GM12878 (cell line): ENCODE results near the gene TASOR2. TPM values are rescaled to one million over a fixed set of nuclear protein-coding genes. Genes with fewer than 3 reads are reported as not detected.

Experiments
- ASH2L ChIP-seq: fragments of 300-600, 200-600 bp; sonication (generic); IDR thresholded peaks from 2 replicates; pipeline ENCODE4 v1.6.1; 2017; ENCODE audit warnings: low read depth, mild to moderate bottlenecking, borderline replicate concordance
- BCL11A ChIP-seq: IDR thresholded peaks from 2 replicates; pipeline ENCODE4 v1.6.1; 2011; ENCODE audit warnings: low read depth, low read length
- BCLAF1 ChIP-seq: fragments of 450-650 bp; IDR thresholded peaks from 2 replicates; pipeline ENCODE4 v1.6.1; 2017; ENCODE audit warnings: antibody characterized with exemption, mild to moderate bottlenecking, moderate library complexity
- BHLHE40 ChIP-seq, 2 experiments: fragments of 450-650 bp in 1 of 2; IDR thresholded peaks; 2 replicates each; pipeline ENCODE4 v1.6.1; 2011 to 2017; ENCODE audit warnings: low read depth in 2 of 2, borderline replicate concordance in 1 of 2, improper control_type of control experiment in 1 of 2, low read length in 1 of 2, mild to moderate bottlenecking in 1 of 2
- BRCA1 ChIP-seq: IDR thresholded peaks from 2 replicates; pipeline ENCODE4 v1.6.1; 2011; ENCODE audit warnings: low read depth, low read length, improper control_type of control experiment
- FOS ChIP-seq: IDR thresholded peaks from 3 replicates; pipeline ENCODE4 v1.6.1; 2011; ENCODE audit warnings: borderline replicate concordance; ENCODE audit not compliant: insufficient read length; ENCODE audit errors: extremely low read depth
- FOXK2 ChIP-seq: fragments of 450-650 bp; IDR thresholded peaks from 2 replicates; pipeline ENCODE4 v1.6.1; 2017; ENCODE audit warnings: mild to moderate bottlenecking, moderate library complexity
- GATAD2B ChIP-seq: fragments of 450-650 bp; conservative IDR thresholded peaks from 2 replicates; pipeline ENCODE4 v1.6.1; 2017; ENCODE audit warnings: low read depth, mild to moderate bottlenecking, moderate library complexity
- IKZF1 ChIP-seq: fragments of 450-650 bp; conservative IDR thresholded peaks from 2 replicates; pipeline ENCODE4 v1.6.1; 2017; ENCODE audit warnings: antibody characterized with exemption, mild to moderate bottlenecking
- IRF3 ChIP-seq: fragments of 450-650 bp; IDR thresholded peaks from 2 replicates; pipeline ENCODE4 v1.6.1; 2014; ENCODE audit warnings: mild to moderate bottlenecking
- MYC ChIP-seq: IDR thresholded peaks from 2 replicates; pipeline ENCODE4 v1.6.1; 2011; ENCODE audit warnings: mild to moderate bottlenecking, low read length, moderate library complexity, inconsistent platforms; ENCODE audit not compliant: insufficient read depth, insufficient replicate concordance, insufficient read length, severe bottlenecking
- NFYA ChIP-seq: IDR thresholded peaks from 2 replicates; pipeline ENCODE4 v1.6.1; 2011; ENCODE audit warnings: low read depth, mild to moderate bottlenecking, low read length, improper control_type of control experiment, borderline replicate concordance
- NFYB ChIP-seq: IDR thresholded peaks from 2 replicates; pipeline ENCODE4 v1.6.1; 2011; ENCODE audit warnings: low read depth, mild to moderate bottlenecking, low read length, improper control_type of control experiment, moderate library complexity; ENCODE audit not compliant: insufficient read depth
- NR2F1 ChIP-seq: fragments of 450-650 bp; conservative IDR thresholded peaks from 2 replicates; pipeline ENCODE4 v1.6.1; 2017; ENCODE audit warnings: mild to moderate bottlenecking
- RB1 ChIP-seq: fragments of 450-650 bp; formaldehyde crosslinking; IDR thresholded peaks from 2 replicates; pipeline ENCODE4 v1.6.1; 2017; ENCODE audit warnings: mild to moderate bottlenecking, borderline replicate concordance
- RBBP5 ChIP-seq: fragments of 200-600 bp; sonication (generic); conservative IDR thresholded peaks from 2 replicates; pipeline ENCODE4 v1.6.1; 2016
- TAF1 ChIP-seq: IDR thresholded peaks from 2 replicates; pipeline ENCODE4 v1.6.1; 2011; ENCODE audit warnings: mild to moderate bottlenecking, low read depth, low read length, borderline replicate concordance
- TARDBP ChIP-seq: IDR thresholded peaks from 2 replicates; pipeline ENCODE4 v1.6.1; 2016; ENCODE audit warnings: borderline replicate concordance
- TCF7 ChIP-seq: IDR thresholded peaks from 2 replicates; pipeline ENCODE4 v1.6.1; 2014; ENCODE audit warnings: antibody characterized with exemption, borderline replicate concordance
- WRNIP1 ChIP-seq: IDR thresholded peaks from 2 replicates; pipeline ENCODE4 v1.6.1; 2011; ENCODE audit warnings: low read depth, low read length, improper control_type of control experiment, borderline replicate concordance
- ZBED1 ChIP-seq: IDR thresholded peaks from 2 replicates; pipeline ENCODE4 v1.6.1; 2016; ENCODE audit warnings: borderline replicate concordance
- polyA plus RNA-seq, 11 experiments: library from polyadenylated mRNA; depleted of rRNA in 4 of 11; unstranded in 6 of 11; stranded (reverse) in 5 of 11; fragments of >200 nt; fragmentation: Nextera tagmentation in 4 of 11; fragmentation: Illumina TruSeq in 1 of 11; extraction: Ambion mirVana in 4 of 11; extraction: Trizol in 1 of 11; gene quantifications; 1 replicate in 1 of 11; 2 replicates in 10 of 11; pipeline versions ENCODE4 v1.2.1 to v1.2.3, GENCODE V29; 2011 to 2016; ENCODE audit warnings: inconsistent platforms in 2 of 11, missing spikeins in 2 of 11, low read depth in 1 of 11
- total RNA-seq, 4 experiments: library from RNA; depleted of rRNA in 3 of 4; stranded (reverse); fragments of >200 nt in 3 of 4; fragmentation: Illumina TruSeq in 1 of 4; extraction: Trizol in 1 of 4; gene quantifications; 2 replicates each; pipeline versions ENCODE4 v1.2.1 to v1.2.3, GENCODE V29; 2013 to 2021
- TF ChIP-seq, protein P1 (sequence below): IDR thresholded peaks from 2 replicates; pipeline ENCODE4 v1.6.1; 2012; ENCODE audit warnings: low read depth, low read length, improper control_type of control experiment
- TF ChIP-seq, protein P2 (sequence below): fragments of 150-350 bp; IDR thresholded peaks from 2 replicates; pipeline ENCODE4 v1.6.1; 2016; ENCODE audit warnings: low read depth, low read length

TASOR2 gene
- total and polyA plus RNA-seq, 10 of the 15 experiments (the other 5 are each of a cell fraction or from before 2014, with no cell fraction given) = 8.2 to 54.7 (median 31.0) TPM

DNA sequence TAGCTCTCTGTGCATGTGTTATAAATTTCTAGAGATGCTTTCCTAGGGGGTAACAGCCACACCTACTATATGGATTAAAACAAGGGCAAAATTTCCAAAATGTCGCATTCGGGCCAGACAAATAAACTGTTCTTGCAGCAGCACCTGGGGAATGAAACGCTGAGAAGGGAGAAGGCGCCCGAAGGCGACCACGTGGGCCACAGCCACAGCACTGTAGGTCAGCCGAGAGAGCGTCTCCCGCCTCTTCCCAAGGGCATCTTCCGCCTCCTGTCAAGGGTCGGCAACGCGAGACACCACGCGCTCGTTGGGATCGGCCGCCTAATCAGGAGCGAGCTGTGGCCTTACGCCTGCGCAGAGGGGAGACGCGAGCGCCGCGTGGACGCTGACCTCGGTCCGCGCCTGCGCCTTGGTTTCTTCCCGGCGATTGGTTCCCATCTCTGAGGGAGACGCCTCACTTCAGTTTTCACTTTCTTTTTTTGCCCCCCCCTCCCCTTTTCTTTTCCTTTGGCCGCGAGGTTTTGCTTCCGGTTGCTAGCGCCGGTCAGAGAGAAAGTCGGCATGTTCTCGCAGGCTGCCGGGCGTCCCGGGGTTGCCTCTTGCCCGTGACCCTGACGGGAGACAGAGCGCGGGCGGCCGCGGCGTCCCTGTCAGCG, at the start of gene TASOR2 (continued):
- TF ChIP-seq, protein P1, sequence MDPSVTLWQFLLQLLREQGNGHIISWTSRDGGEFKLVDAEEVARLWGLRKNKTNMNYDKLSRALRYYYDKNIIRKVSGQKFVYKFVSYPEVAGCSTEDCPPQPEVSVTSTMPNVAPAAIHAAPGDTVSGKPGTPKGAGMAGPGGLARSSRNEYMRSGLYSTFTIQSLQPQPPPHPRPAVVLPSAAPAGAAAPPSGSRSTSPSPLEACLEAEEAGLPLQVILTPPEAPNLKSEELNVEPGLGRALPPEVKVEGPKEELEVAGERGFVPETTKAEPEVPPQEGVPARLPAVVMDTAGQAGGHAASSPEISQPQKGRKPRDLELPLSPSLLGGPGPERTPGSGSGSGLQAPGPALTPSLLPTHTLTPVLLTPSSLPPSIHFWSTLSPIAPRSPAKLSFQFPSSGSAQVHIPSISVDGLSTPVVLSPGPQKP = 0 out of 2 replicates have a peak, but pooled peaks have one; percentile 50
- TF ChIP-seq TAF1 (peak; percentile 63), NFYB (peak; percentile 63; the same call in 1 of the 2 replicates), MYC (no peak), RB1 (peak; percentile 35; the same call in 1 of the 2 replicates), TARDBP (no peak), IRF3 (no peak), BRCA1 (peak; percentile 68), BHLHE40 (IDR thresholded peaks at IDR 0.05; ENCODE audit: borderline replicate concordance in 1 of 2, low read depth in 2 of 2, low read length in 1 of 2) (no peak; a peak in 1 of 4 replicates), FOXK2 (no peak), ASH2L (peak; percentile 99; the same call in 1 of the 2 replicates), RBBP5 (peak; percentile 93), TCF7 (no peak), ZBED1 (no peak), FOS (no peak), BCL11A (no peak), NFYA (no peak), GATAD2B (peak; percentile 75; the same call in 1 of the 2 replicates), IKZF1 (peak; percentile 95), WRNIP1 (no peak), BCLAF1 (no peak), NR2F1 (peak; percentile 97)
- TF ChIP-seq, protein P2, sequence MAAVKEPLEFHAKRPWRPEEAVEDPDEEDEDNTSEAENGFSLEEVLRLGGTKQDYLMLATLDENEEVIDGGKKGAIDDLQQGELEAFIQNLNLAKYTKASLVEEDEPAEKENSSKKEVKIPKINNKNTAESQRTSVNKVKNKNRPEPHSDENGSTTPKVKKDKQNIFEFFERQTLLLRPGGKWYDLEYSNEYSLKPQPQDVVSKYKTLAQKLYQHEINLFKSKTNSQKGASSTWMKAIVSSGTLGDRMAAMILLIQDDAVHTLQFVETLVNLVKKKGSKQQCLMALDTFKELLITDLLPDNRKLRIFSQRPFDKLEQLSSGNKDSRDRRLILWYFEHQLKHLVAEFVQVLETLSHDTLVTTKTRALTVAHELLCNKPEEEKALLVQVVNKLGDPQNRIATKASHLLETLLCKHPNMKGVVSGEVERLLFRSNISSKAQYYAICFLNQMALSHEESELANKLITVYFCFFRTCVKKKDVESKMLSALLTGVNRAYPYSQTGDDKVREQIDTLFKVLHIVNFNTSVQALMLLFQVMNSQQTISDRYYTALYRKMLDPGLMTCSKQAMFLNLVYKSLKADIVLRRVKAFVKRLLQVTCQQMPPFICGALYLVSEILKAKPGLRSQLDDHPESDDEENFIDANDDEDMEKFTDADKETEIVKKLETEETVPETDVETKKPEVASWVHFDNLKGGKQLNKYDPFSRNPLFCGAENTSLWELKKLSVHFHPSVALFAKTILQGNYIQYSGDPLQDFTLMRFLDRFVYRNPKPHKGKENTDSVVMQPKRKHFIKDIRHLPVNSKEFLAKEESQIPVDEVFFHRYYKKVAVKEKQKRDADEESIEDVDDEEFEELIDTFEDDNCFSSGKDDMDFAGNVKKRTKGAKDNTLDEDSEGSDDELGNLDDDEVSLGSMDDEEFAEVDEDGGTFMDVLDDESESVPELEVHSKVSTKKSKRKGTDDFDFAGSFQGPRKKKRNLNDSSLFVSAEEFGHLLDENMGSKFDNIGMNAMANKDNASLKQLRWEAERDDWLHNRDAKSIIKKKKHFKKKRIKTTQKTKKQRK = no peak
